HG03432 (cell line): ENCODE results near the gene MS4A4A.

Source experiments
- ATAC-seq: cut with Tn5 transposase; IDR thresholded peaks from one replicate; pipeline ENCODE4 v1.9.1; 2021; ENCODE audit warnings: mild to moderate bottlenecking, moderate library complexity; ENCODE audit not compliant: unreplicated experiment

MS4A4A gene

GRCh38 chr11:60347084-60347797 is 66.8 kb downstream of the MS4A4A start:
- ATAC-seq: peak; percentile 72

GRCh38 chr11:60348116-60348515 is 67.7 kb downstream of the MS4A4A start:
- ATAC-seq: no peak

- no peak for ATAC-seq
Measured at GRCh38 chr11:60349990-60350389, 69.5 kb downstream of the MS4A4A start.

- no peak for ATAC-seq
Measured at GRCh38 chr11:60357771-60358170, 77.3 kb downstream of the MS4A4A start.
